ENCODE results near the gene LEF1.

- TF ChIP-seq CTCF (IDR thresholded peaks at IDR 0.05): peak in 2 of 6 experiments; percentile 23 to 26
- no peak for TF ChIP-seq POLR2A (IDR thresholded peaks at IDR 0.05)
- TF ChIP-seq POLR2AphosphoS5 (IDR thresholded peaks at IDR 0.05): no peak
Observed at GRCh38 chr4:108060164-108060563, 108.6 kb downstream of the LEF1 start.
